ENCODE data around the gene RNF26.

Gene RNF26

DNA sequence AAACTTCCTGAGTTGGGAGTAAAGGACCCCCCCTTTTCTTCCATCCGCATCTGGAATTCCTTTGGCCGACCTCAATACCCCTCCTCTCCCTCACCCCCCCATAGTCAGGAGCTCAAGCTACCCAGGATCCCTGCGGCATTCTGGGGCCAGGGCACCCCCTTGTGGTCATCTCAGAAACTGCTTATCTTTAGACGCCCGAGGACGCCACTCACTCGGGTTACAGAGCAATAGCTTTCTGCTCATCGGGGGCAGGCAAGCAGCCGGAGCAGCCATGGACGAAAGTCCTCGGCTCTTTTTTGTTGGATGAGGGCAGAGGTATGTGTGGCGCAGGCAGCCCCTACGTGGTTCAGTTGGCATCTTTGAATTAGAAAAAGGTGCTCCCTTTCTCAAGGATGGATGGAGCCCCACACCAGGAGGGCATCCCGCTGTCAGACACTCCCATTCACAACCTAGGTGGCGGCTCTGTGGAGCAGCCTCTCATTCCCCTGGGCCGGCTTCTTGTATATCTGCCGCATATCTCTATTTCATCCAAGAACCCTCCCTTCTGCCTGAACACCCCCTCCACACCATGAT is 4.1 kb downstream of the RNF26 start:
- Mint-ChIP-seq H3K4me3 (peak overlapping the region; percentile 56), H3K27ac (no peak overlapping the region), H3K4me1 (ENCODE audit: low read depth) (peaks cover 38% of the 10 kb centered on the region), H3K27me3 (peaks cover 14% of the 10 kb centered on the region), H3K9me3 (ENCODE audit: low read depth) (no peaks in the 10 kb centered on the region), H3K36me3 (no peaks in the 10 kb centered on the region)

DNA sequence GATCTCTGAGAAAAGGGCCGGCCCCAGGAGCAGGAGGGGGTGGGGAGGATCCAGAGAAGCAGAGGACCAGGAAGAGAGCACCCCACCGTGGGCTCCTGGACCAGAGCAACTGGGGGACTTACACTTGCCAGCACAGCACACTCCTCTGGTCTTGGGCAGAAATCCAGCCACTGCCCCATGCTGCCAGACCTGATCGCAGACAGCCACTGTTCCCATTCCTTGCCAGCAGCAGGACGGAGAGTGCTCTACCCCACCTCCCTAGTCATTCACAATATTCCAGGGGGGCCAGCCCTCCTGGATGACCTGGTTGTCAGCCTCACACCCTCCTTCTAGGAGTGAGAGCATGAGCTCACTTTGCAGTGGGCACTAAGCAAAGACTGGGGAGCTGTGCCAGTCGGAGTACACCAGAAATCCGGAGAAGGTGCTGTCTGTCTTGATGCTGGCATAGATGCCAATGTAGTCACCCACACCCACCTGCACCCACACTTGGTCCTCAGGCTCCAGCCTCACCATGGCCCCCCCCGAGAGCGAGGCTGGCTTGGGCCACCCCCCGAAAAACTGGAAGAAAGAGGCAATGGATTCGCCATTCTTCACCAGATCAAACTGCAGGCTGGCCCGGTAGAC is 4.8 kb downstream of the RNF26 start:
- Mint-ChIP-seq H3K4me3 (peak overlapping the region; percentile 67), H3K4me1 (ENCODE audit: low read depth) (peaks cover 34% of the 10 kb centered on the region), H3K36me3 (no peaks in the 10 kb centered on the region), H3K9me3 (ENCODE audit: low read depth) (no peaks in the 10 kb centered on the region), H3K27ac (no peak overlapping the region), H3K27me3 (peaks cover 14% of the 10 kb centered on the region)

DNA sequence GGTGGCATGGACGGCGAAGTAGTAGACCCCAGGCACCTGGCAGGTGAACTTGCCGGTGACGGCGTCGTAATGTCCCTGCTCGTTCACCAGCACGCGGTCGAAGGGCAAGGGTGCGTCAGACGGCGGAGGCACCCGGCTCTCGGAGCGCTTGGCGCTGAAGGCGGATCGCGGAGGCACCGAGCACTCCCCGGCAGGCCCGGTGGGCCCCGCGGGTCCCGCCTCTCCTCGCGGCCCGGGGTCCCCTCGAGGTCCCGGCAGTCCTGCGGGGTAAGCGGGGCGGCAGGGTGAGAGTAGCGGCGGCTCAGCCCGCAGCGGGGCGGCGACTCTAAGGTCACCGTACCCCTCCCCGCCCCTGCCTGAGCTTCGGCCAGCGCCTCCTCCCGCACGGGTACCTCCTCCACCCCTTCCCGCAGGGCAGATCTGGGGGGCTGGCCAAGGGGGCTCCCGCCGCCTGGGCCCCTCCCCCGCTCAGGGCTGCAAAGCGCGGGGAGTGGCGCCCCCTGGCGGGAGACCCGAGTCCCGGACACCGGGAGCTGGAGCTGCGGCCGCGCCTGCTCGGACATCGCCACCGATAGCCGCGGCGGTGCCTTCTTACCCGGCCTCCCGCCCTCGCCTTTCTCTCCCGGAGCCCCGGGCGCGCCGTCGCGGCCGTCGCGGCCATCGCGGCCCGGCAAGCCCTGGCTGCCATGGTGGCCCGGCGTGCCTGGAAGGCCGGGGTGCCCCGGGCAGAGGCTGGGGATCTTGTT is 5.4 kb downstream of the RNF26 start:
- Mint-ChIP-seq H3K27ac (no peak overlapping the region), H3K9me3 (ENCODE audit: low read depth) (no peaks in the 10 kb centered on the region), H3K27me3 (peaks cover 14% of the 10 kb centered on the region), H3K4me1 (ENCODE audit: low read depth) (peaks cover 30% of the 10 kb centered on the region), H3K4me3 (peak overlapping the region; percentile 67), H3K36me3 (no peaks in the 10 kb centered on the region)

DNA sequence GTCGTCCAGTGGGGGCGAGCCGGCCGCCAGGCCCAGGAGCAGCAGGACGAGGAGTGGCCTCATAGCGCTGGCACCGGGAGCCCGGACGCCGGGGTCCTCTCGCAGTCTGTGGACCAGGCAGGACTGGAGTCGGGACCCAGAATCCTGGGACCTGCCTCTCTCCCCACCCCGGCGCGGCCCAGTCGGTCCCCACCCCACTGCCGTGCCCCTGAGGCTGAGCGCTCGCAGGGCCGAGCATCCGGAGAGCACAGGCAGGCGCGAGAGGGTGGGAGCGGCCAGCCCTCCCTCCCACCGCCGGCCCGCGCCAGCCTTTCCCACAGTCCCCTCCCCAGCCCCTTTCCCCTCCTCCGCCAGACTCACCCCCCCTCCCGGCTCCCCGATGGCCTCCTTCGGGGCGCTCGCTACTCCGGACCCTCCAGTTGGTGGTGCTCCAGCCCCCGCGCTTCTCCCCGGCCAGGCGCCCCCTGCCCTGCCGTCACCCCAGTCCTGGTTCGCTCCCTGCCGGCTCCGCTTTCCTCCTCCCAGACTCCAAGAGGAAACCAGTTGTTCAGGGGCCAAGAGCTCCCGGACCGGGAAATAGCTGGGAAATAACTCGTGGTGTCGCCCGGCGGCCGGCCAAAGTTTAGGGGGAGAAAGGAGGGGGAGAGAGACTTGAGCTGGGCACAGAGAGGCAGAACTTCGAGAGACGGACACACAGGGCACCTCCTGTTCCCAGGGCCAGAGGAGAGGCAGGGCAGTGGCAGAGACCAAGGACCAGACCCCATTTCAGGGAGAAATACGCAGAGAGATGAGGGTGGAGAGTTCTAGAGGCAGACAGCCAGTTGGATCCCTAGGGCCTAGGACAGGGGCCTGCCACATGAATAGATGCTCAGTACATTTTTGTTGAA is 6.3 kb downstream of the RNF26 start, which contains the start of gene C1QTNF5:
TSS of gene C1QTNF5 (minus strand) at position 549 of the 887 bp plus-strand sequence. CDS start at position 63, 486 bp downstream.
- no peak within 1 kb of the TSS for H3K27ac Mint-ChIP-seq
- peaks cover 18% of the 10 kb centered on the region for H3K27me3 Mint-ChIP-seq
- H3K36me3 Mint-ChIP-seq = no peaks in the 10 kb centered on the region
- peak within 1 kb of the TSS; percentile 51 for H3K4me3 Mint-ChIP-seq
- H3K9me3 Mint-ChIP-seq (ENCODE audit: low read depth) = no peaks in the 10 kb centered on the region
- peaks cover 26% of the 10 kb centered on the region for H3K4me1 Mint-ChIP-seq (ENCODE audit: low read depth)

DNA sequence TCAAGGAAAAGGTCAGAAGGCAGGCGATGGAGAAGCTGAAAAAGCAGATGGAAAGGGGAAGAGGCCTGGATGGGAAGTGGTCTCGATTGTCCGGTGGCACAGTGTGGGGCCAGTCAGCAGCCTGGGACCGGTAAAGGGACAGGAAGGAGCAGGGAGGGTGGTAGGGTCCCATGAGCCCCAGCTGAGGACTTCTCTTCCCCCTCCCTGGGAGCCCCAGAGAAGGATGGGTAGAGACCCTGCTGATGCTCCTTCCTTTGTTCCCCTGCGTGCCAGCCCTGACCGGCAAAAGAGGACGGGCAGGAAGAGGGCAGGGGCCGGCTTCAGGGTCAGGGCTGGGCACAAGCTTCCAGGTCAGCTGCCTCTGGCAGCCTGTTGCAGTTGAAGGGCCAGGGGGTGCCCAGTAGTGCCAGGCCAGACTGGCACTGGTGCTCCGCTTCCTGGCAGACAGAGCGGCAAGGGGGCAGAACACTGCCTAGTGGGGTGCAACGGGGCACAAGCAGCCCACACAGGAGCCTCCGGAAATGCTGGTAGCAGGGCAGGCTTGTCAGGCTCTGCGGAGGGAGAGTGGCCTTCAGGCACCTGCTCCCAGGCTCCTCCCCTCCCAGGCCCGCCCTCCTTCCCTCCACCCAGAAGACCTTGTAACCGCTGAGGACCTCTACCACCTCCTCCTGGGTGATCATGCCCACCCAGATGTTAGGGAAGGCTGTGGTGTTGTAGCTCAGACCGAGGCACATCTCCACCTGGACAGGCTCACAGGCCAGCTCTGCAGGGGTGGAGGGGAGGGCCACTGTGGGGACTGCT is 7.1 kb downstream of the RNF26 start:
- Mint-ChIP-seq H3K36me3 (no peaks in the 10 kb centered on the region), H3K4me3 (peak overlapping the region; percentile 51), H3K9me3 (ENCODE audit: low read depth) (no peaks in the 10 kb centered on the region), H3K4me1 (ENCODE audit: low read depth) (peaks cover 18% of the 10 kb centered on the region), H3K27ac (no peak overlapping the region), H3K27me3 (peaks cover 18% of the 10 kb centered on the region)

DNA sequence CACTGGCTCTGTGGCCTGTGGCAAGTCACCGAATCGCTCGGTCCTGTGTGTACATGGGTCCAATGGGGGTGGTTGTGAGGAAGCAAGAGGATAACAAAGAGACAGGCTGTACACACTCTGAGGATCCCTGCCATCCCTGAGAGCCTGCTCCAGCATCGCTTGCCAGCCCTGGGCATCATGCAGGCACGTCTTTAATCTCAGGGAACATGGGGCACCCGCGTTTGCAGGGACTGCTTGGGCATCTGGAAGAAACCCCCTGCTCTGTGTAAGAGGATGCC is 7.6 kb downstream of the RNF26 start:
- peaks cover 15% of the 10 kb centered on the region for H3K4me1 Mint-ChIP-seq (ENCODE audit: low read depth)
- H3K36me3 Mint-ChIP-seq = no peaks in the 10 kb centered on the region
- peaks cover 18% of the 10 kb centered on the region for H3K27me3 Mint-ChIP-seq
- H3K4me3 Mint-ChIP-seq = no peak overlapping the region
- no peaks in the 10 kb centered on the region for H3K9me3 Mint-ChIP-seq (ENCODE audit: low read depth)
- no peak overlapping the region for H3K27ac Mint-ChIP-seq

DNA sequence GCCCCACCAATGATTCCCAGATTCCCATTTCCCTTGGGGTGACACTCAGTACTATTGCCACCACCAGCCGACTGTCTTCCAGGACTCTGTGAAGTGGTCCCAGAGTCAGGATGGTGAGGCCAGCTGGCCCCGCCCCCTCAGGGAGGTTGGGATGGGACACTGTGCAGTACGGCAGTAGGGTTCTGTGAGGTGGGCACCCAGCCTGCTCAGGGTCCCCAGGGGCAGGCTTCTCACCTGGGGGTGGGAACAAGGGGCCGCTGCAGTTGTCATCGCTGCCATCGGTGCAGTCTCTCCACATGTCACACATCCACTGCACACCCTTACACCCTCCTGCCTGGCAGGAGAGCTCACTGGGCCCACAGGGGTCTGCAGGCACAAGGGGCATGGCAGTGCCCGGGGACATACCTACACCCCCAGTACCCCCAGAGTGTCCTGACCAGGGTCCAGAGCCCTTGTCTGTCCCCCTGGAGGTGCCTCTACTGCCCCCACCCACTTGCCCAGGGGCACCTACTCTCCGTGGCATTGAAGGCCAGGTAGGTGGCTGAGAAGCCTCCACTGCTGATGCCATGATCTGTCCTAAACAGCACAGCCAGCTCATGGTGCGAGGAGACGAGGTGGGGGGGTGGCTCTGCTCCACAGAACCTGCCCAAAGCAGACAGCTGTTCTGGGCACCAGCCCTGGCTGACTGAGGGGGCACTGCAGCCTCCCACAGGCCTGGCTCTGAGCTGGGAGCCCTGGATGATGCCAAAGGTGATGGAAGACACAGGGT is 8.2 kb downstream of the RNF26 start:
- Mint-ChIP-seq H3K27me3 (peaks cover 20% of the 10 kb centered on the region), H3K4me1 (ENCODE audit: low read depth) (peaks cover 15% of the 10 kb centered on the region), H3K27ac (no peak overlapping the region), H3K36me3 (no peaks in the 10 kb centered on the region), H3K9me3 (ENCODE audit: low read depth) (no peaks in the 10 kb centered on the region), H3K4me3 (no peak overlapping the region)

DNA sequence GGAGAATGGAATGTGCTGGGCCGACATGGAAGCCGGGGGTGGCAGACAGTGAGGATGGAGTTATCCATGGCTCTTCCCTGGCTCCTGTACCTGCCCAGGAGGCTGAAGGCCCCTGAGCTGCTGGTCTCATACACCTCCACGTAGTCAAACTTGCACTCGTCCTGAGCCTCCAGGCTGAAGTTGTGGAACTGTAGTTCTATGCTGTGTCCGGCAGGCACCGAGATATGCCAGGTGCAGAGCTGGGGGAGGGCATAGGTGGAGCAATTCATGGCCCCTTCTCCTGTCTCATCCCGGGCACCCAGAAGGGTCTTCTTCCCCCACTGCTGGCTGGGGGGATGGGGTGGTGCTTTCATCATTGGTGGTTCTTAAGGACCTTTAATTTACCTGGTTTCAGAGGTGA is 9.4 kb downstream of the RNF26 start:
- H3K9me3 Mint-ChIP-seq (ENCODE audit: low read depth) = no peaks in the 10 kb centered on the region
- peaks cover 9% of the 10 kb centered on the region for H3K4me1 Mint-ChIP-seq (ENCODE audit: low read depth)
- no peak overlapping the region for H3K27ac Mint-ChIP-seq
- H3K27me3 Mint-ChIP-seq = peaks cover 19% of the 10 kb centered on the region
- no peak overlapping the region for H3K4me3 Mint-ChIP-seq
- no peaks in the 10 kb centered on the region for H3K36me3 Mint-ChIP-seq

DNA sequence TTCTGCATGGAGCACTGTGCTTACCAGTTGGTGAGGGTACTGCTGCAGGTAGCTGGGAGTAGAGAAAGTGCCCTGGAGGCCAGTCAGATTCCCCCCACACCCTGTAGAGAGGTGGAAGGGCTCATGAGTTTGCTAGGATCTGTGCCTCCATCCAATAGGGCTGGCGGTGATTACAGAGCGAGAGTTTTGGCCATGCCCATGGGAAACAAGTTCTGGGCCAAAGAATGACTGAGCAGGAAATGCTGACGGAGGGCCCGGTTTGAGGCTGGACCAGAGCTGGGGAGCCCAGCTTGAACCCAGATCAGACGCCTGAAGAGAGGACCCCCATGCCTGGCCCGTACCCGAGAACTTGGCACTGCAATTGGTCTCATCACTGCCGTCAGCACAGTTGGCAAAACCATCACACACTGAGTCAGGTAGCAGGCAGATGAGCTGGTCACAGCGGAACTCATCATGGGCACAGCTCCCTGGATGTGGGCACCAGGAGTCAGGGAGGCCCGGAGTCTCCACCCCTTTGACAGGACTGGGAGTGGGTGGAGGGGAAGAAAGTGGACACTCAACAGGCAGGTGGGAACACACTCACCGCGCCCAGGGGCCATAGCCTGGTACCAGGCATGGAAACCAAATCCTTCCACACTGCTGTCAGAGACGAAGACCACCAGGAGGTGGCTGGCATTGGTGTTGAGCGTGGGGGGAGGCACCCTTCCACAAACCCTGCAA is 10.1 kb downstream of the RNF26 start:
- H3K27me3 Mint-ChIP-seq = peaks cover 16% of the 10 kb centered on the region
- H3K27ac Mint-ChIP-seq = no peak overlapping the region
- H3K9me3 Mint-ChIP-seq (ENCODE audit: low read depth) = no peaks in the 10 kb centered on the region
- peaks cover 6% of the 10 kb centered on the region for H3K4me1 Mint-ChIP-seq (ENCODE audit: low read depth)
- H3K36me3 Mint-ChIP-seq = no peaks in the 10 kb centered on the region
- no peak overlapping the region for H3K4me3 Mint-ChIP-seq

DNA sequence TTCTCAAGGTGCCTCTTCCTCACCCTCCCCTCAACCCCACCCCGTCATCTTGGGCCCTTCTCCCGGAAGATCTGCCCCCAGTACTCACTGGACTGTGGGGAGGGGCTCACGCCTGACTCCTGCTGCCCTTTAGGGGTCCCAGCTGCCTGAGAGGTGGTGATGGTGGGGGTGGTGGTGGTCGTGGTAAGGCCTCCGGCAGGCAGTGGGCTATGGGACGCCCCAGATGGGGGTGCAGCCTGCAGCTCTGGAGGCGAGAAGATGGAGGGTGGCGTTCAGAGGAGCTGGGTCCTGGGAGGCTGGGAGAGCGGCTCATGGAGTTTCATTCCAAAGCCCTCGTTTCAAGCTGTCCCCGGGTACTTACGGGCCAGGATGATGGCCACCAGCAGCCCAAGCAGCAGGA is 11.4 kb downstream of the RNF26 start:
- Mint-ChIP-seq H3K4me3 (no peak overlapping the region), H3K9me3 (ENCODE audit: low read depth) (no peaks in the 10 kb centered on the region), H3K36me3 (no peaks in the 10 kb centered on the region), H3K27ac (no peak overlapping the region), H3K27me3 (peaks cover 16% of the 10 kb centered on the region), H3K4me1 (ENCODE audit: low read depth) (peaks cover 6% of the 10 kb centered on the region)

DNA sequence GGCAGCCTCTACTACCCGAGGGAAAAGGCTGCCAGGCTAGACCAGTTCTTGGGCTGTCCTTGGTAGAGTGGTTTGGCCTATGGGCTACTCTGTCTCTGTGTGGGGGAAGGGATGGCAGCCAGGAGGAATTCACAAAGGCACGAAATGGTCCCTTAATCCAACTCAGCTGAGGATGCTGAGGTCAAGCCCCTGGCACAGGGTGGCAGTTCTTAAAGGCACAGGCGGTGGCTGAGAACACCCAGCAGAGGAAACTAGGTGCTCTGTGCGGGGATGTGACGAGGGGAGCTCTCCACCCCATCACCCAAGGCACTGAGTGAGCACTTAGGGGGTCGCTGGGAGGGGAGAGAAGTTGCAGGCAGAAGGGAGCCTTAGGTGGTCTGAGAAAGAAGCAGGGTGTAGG is 12.3 kb downstream of the RNF26 start, which contains the start of gene MFRP:
TSS of gene MFRP (minus strand) at position 101 of the 400 bp plus-strand sequence. CDS start 192 bp downstream, outside the sequence.
- Mint-ChIP-seq H3K9me3 (ENCODE audit: low read depth) (no peaks in the 10 kb centered on the region), H3K36me3 (no peaks in the 10 kb centered on the region), H3K27me3 (peaks cover 11% of the 10 kb centered on the region), H3K4me3 (no peak within 1 kb of the TSS), H3K27ac (no peak within 1 kb of the TSS), H3K4me1 (ENCODE audit: low read depth) (no peaks in the 10 kb centered on the region)

DNA sequence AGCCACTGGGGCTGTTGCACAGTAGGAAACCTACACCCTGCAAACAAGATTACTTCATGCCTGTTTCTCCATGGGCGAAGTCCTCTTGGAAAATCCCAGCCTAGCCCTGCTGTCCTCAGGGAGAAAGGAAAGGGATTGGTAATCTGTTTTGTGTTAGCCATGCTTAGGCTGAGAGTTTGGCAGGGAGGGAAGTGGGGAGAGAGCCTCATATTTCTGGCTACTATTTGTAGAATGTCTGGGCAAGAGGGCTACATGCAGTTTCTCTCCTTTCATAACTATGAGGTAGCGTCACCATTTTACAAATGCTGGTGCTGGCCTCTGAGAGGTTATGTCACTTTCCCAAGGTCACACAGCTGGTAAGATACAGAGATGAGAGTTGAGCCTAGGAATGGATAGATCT is 12.9 kb downstream of the RNF26 start:
- Mint-ChIP-seq H3K9me3 (ENCODE audit: low read depth) (no peaks in the 10 kb centered on the region), H3K36me3 (no peaks in the 10 kb centered on the region), H3K27me3 (peaks cover 14% of the 10 kb centered on the region), H3K4me3 (no peak overlapping the region), H3K4me1 (ENCODE audit: low read depth) (no peaks in the 10 kb centered on the region), H3K27ac (no peak overlapping the region)

DNA sequence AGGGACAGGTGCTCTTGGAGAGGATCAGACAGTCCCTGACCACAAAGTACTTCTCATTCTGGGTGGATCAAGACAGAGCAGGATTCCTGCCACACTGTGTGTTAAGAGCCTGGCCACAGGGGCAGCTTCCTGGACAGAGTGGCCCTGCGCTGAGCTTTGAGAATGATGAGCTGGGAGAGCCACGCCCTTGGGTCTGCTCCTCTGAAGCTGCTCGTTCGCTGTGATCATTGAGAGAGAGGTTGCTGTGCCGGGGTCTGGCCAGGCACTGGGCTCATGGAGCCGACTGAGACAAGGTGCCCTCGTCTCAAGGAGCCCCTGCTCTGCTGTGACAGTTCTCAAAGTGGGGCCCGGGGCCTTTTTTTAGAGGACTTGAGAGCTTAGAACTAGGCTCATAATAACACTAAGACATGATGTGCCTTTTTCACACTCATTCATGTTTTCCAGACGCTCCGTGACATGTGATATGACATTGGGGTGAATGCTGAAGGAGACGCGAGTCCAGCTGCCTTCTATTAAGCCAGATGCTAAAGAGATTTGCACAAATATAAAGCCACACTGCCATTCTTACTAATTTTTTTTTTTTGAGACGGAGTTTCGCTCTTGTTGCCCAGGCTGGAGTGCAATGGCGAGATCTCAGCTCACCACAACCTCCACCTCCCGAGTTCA is 13.7 kb downstream of the RNF26 start:
- H3K4me1 Mint-ChIP-seq (ENCODE audit: low read depth) = no peaks in the 10 kb centered on the region
- H3K9me3 Mint-ChIP-seq (ENCODE audit: low read depth) = no peaks in the 10 kb centered on the region
- H3K27ac Mint-ChIP-seq = no peak overlapping the region
- H3K4me3 Mint-ChIP-seq = no peak overlapping the region
- no peaks in the 10 kb centered on the region for H3K36me3 Mint-ChIP-seq
- H3K27me3 Mint-ChIP-seq = peaks cover 19% of the 10 kb centered on the region
